ENCODE results near the gene TACC3.

The TACC3 gene

GRCh38 chr4:1705732-1706131 lies 15.6 kb upstream of the TACC3 start:
- no peak for DNase-seq

- no peak for DNase-seq
Observed at GRCh38 chr4:1706358-1706757, 15.0 kb upstream of the TACC3 start.

GRCh38 chr4:1708581-1708980 lies 12.7 kb upstream of the TACC3 start:
- DNase-seq = no peak

DNA sequence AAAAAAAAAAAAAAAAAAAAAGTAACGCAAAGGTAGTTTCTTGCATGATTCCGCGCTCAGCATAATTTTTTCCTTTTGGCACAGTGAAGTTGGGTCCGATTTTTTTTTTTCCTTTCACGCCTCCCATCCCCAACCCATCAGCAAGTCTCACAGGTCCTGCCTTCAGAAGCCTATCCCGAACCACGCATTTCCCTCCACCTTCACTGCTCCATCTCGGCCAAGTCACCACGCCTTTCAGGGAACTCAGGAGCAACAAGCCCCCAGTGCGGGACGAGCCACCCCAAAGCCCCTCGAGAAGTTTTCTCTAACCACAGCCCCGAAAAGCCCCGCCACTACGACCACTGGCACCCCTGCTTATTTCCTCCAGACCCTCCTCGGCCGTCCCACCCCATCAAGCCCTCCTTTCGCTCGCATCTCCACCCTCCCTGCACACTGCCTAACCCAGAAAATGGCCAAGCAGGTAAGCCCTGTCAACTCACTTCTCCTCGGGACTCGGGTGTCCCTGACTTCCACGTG lies 10.2 kb upstream of the TACC3 start:
- no peak for DNase-seq

DNA sequence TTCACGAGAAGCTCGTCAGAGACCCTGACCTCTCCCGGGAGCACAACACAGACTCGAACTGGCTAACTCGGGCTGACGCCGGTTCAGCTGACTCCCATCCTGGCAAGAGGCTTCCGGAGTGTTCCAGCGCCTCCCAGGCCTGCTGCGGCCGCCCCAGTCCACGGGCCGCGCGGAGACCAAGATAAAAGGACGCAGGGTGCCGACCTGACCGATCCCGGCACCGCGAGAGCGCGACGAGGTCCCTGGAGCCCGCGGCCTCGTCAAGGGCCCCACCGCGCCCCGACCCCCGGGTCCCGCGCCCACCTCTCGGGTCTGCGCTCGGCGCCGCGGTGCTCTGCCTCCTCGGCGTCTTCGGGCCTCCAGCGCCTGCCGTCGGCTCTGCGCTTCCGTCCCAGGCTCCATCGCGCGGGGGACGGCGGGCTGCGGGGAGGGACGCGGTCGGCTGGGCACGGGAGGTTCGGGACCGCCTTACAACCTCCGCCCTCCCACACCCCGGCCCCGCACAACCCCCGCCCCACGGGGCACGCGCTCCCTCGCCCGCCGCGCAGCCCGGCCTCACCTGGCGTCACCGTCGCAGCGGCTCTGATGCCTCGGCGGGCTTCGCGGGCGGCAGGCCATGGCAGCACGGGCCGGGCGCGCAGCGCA lies 9.6 kb upstream of the TACC3 start:
- peak; percentile 39 for DNase-seq

DNA sequence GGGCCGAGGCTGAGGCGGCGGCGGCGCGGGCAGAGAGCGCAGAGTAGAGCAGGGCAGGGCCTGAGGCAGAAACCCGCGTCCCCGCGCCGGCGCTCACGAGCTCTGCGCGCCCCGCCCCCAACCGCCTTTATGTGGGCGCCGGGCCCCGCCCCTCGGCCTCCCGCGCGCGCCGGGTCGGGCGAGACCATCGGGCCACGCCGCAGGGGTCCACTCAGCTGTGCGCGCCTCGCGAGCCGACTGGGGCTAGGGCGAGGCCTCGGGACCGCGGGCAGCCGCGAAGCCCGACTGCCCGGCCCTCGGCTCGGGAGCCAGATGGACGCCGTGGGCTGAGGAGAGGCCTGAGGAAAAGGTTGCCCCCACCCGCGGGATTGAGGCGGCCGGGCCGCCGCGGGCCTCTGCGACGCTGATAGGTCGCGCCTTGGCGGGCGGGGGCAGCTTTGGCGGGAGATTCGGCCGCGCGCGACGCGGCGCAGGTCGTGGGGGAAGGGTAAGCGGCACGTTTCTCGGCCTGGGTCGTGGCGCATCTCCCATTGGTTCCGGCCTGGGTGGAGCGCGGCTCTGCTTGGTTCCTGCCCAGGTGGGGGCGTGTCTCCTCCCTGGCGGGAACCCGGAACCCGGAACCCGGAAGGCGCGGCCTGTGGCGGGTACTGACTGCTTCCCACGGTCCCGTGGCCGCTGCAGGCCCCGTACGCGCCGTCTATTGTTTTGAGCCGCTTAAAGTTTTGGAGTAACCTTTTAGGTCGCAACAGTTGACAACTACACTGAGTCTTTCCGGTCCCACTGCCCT lies 8.9 kb upstream of the TACC3 start, which contains the start of gene SLBP:
Gene SLBP (minus strand): TSS at position 104 of the 787 bp plus-strand sequence. CDS start 131 bp downstream, outside the sequence.
- peak; percentile 96 for DNase-seq

GRCh38 chr4:1713003-1713851 lies 8.1 kb upstream of the TACC3 start:
- DNase-seq = no peak

DNA sequence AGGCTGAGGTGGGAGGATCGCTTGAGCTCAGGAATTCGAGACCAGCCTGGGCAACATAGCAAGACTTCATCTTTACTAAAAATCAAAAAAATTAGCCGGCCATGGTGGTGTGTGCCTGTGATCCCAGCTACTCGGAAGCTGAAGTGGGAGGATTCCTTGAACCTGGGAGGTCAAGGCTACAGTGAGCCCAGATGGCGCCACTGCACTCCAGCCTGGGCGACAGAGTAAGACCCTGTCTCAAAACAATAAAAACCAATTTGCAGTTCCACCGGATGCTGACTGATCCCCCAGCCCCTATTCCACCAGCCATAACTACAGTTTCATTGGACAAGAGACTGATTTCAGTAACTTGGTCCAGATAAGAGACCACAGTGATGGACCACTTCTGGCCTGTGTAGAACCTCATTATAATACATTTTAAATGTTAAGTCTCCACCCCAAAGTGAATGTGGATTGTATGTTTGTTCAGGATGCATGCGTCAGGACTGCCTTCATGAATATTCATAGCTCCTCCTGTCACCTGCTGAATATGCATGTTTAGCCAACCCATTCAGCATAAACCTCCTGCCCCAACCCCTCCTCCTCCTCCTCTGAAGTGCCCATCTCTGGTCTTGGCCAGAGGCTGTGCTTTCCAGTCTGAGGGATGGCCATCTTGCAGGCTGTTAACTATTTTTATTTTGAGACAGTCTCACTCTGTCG lies 6.9 kb upstream of the TACC3 start:
- no peak for DNase-seq

DNA sequence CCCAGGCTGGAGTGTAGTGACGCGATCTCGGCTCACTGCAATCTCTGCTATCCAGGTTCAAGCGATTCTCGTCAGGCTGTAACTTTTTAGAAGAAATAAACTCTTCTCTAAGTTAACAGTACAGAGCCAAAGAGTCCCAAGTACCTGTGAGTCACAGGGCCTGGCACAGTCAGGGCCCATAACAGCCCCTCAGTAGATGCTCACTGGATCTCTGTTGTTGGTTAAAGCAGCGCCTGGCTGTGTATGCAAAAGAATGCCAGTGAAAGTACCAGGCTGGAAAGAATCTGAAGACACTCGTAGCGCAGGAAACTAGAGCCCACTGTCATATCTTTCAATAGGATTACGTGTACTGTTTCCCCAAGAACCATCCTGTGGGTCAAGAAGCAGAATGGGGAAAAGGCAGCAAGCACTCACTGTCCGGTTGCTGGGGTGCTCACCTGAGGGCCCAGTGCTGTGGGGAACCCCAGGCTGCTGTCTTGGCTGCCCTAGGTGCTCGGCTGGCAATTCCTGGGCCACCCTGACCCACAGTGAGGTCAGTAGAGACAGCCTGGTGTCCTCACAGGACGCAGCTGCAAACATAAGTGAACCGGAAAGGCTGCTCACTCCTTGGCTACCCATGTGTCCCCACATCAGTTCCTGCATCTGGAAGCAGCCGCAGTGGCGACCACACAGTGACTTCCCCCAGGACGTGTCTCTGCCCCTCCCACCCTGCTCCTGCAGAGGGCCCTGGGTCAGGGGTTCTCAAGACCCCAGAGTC lies 6.1 kb upstream of the TACC3 start:
- no peak for DNase-seq

DNA sequence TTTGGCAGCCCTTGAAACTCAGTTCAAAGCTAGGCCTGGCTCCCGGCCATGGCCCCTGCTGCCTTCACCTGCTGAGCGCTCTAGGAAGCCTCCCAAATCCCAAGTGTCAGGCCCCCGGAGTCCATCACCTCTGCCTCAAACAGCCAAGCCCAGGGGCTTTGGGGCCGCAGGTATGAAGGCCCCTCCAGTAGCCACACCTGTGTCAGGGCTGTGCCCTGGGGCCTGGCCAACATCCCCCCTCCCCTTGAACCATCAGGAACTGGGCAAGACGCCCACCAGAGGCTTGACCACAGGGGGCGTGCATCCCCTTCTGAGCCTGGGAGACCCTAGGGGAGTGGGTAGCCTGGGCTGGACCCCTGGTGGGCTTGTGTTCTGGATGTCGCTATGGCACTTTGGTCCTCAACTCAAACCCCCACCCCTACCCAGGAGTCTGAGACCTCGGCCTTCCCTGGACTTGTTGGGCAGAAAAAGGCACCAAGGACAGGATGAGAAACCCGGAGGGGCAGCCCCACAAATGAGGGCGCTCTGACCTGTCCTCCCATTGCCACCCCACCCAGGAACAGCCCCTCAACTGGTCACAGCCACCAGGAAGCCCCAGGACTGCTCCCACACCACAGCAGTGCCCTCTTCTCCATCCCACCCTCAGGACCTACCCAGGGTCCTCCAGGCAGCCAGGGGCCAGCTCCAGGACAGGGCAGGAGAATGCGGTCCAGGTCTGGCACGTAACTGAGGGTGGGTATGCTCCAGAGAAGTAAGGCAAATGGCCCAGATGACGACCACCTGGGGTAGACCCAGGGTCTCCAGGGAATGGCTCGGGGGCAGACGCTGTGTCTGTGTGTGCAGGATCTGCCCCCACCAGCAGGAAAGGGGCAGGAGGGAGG lies 5.0 kb upstream of the TACC3 start:
- no peak for DNase-seq

DNA sequence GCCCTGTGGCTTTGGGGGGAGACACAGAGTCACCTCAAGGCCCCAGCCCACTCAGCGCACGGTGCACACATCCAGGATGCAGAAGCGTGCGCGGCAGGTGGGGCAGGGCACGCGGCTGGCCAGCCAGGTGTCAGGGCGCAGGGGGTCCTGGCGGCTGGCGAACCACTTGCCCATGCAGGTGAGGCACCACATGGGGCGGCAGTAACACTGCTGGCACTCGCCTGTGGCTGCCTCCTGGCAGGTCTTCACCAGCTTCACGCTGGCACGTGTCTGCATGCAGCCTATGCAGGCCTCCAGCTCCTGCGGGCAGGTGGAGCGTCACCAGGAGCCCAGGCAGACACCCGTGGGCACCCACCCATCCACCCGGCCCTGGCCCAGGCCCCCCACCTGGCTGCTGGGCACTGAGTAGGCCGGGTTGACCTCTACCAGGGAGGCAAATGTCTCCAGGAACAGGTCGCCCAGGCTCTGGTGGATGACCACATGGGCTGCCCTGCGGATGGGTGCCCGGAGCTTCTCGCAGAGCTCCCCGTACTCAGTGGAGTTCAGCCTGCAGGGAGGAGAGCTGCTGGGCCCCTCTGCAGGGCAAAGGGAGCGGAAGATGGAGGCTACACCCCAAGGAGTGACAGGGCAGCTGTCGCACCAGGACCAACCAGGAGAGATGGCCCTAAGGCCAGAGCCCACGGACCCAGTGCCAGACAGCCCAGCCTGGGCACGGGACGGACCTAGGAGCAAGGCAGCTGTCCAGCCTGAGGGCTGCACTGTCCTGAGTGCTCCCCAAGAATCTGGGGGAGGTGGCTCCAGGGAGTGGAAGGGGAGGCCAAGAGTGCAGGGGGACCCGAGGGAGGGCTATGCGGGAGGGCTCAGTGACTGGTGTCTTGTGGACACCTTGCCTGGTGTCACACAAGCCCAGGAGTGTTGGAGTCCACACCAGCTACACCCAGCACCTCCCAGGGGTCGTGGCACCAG lies 3.9 kb upstream of the TACC3 start:
- DNase-seq = no peak

GRCh38 chr4:1718095-1718850 lies 3.0 kb upstream of the TACC3 start:
- DNase-seq = no peak

DNA sequence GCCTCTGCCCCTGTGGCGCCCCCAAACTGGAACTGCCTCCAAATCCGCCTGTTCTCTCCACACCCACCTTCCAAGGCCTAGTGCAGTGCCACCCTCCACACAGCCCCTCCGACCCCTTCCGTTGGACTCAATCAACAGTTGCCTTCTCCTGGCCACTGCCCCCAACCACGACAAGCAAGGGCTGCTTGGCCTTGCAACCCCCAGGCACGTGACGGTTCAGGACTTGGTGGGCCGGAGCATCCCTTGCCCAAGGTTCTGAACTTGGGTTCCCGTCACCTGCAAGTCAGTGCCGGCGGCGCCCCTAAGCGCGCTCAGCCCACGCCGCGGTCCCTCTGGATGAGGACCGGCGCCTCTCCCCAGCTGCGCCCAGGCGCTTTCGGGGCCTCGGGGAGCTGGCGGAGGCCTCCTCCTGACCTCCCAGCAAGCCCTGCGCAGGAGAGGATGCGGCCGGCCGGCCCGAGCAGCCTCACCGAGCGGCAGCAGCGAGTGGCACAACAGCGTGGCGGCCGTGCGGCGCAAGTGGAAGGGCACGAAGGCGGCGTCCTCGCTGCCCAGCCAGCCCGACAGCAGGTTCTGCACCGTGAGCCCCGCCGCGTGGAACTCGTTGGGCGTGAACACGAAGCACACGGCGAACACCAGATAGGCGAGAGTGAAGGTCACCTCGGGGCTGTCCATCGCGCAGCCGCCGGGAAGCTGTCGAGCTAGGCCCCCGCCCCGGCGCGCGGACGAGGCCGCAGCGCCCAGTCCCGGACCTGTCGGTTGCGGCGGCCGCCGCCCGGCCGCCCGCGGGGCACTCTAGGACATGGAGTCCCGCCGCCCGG lies 948 bp upstream of the TACC3 start:
- peak; percentile 46 for DNase-seq

- DNase-seq = no peak
Observed at GRCh38 chr4:1721666-1722550, 587 bp downstream of the TACC3 start.

DNA sequence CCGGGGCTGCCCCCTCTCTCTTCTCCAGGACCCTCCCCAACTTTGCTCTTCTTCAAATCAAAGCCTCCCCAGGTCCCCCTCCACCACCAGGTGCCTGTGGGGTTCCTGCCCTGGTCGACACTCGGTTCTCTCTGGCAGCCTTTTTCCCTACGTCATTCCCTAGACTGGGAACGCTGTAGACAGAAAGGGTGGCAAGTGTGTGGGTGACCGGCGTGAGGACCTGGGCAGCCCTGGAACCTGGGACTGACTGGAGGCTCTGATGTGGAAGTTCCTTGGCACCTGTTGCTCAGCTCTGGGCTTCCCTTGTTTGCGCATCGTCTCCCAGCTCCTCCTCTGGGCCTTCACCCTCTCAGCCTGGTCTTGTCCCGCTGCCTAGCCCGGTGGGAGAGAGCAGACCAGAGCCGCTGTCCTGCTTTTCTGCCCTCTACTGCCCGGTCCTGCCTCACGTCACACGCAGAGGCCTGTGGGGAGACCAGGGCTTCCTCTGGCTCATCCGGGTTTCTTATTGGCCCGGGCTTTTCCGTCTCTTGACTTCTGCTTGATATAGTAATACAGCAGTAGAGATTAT lies 1.3 kb downstream of the TACC3 start:
- DNase-seq = no peak

GRCh38 chr4:1723131-1723801 lies 1.9 kb downstream of the TACC3 start:
- DNase-seq = no peak
